ENCODE measurements around the gene ZBTB38. TPM values are rescaled to one million over a fixed set of nuclear protein-coding genes. Genes with fewer than 3 reads are reported as not detected.

The ZBTB38 gene
- total RNA-seq, 2 experiments from 2014 or later: 8.4 to 12.4 TPM

- H2AFZ ChIP-seq (ENCODE audit: low read length): no peak overlapping the region
- no peak overlapping the region for H3K4me3 ChIP-seq (ENCODE audit: low read depth, low read length, poor library complexity, severe bottlenecking)
- H3K9me3 ChIP-seq (ENCODE audit: low read length): no peaks in the 10 kb centered on the region
- H4K20me1 ChIP-seq (ENCODE audit: insufficient read depth, low read length): no peaks in the 10 kb centered on the region
- H3K79me2 ChIP-seq (ENCODE audit: insufficient read depth, low read depth, low read length): no peaks in the 10 kb centered on the region
- ChIA-PET POLR2A (no interaction called here), CTCF (ENCODE audit: unreplicated experiment) (no interaction called here)
- H3K36me3 ChIP-seq (ENCODE audit: insufficient read depth, low read length): no peaks in the 10 kb centered on the region; the same call in 1 of the 2 replicates
- no peak for TF ChIP-seq EZH2phosphoT487 (IDR thresholded peaks at IDR 0.05; ENCODE audit: borderline replicate concordance, low read depth, low read length)
- no peak for TF ChIP-seq CTCF (conservative IDR thresholded peaks at IDR 0.05; ENCODE audit: low read length)
- H3K4me2 ChIP-seq (ENCODE audit: low read length): no peak overlapping the region
- intact Hi-C loops (cut with micrococcal nuclease; ENCODE audit: unreplicated experiment): no loop called here
- H3K4me1 ChIP-seq (ENCODE audit: insufficient read depth, low read length, poor library complexity, severe bottlenecking): no peaks in the 10 kb centered on the region
- BruUV-seq (replicated peaks): no TSS peak
- DNase-seq (ENCODE audit: low spot score): no peak
- H3K9me2 ChIP-seq (ENCODE audit: insufficient read depth, low read length): no peaks in the 10 kb centered on the region
- H3K27ac ChIP-seq (ENCODE audit: low read depth, low read length, poor library complexity, severe bottlenecking): no peak overlapping the region
Observed at GRCh38 chr3:141399200-141399599, 30.9 kb downstream of the ZBTB38 start.

GRCh38 chr3:141400073-141400971 lies 32.0 kb downstream of the ZBTB38 start:
- Histone ChIP-seq H3K4me1 (ENCODE audit: insufficient read depth, low read length, poor library complexity, severe bottlenecking) (no peaks in the 10 kb centered on the region), H2AFZ (ENCODE audit: low read length) (no peak overlapping the region), H4K20me1 (ENCODE audit: insufficient read depth, low read length) (no peaks in the 10 kb centered on the region), H3K36me3 (ENCODE audit: insufficient read depth, low read length) (no peaks in the 10 kb centered on the region; the same call in 1 of the 2 replicates), H3K4me3 (ENCODE audit: low read depth, low read length, poor library complexity, severe bottlenecking) (no peak overlapping the region), H3K9me3 (ENCODE audit: low read length) (no peaks in the 10 kb centered on the region), H3K9me2 (ENCODE audit: insufficient read depth, low read length) (no peaks in the 10 kb centered on the region), H3K79me2 (ENCODE audit: insufficient read depth, low read depth, low read length) (no peaks in the 10 kb centered on the region), H3K4me2 (ENCODE audit: low read length) (no peak overlapping the region), H3K27ac (ENCODE audit: low read depth, low read length, poor library complexity, severe bottlenecking) (no peak overlapping the region)
- TF ChIP-seq EZH2phosphoT487 (IDR thresholded peaks at IDR 0.05; ENCODE audit: borderline replicate concordance, low read depth, low read length) (no peak), CTCF (conservative IDR thresholded peaks at IDR 0.05; ENCODE audit: low read length) (no peak)
- ChIA-PET CTCF (ENCODE audit: unreplicated experiment) (no interaction called here), POLR2A (interaction anchor here (1.2 to 2.9 kb wide), 4 partner anchors 11 to 39 kb away, joined by 3 to 13 read pairs (median 6); no protein-coding TSS in a partner anchor)
- BruUV-seq (replicated peaks): no TSS peak
- intact Hi-C loops (cut with micrococcal nuclease; ENCODE audit: unreplicated experiment): no loop called here
- DNase-seq (ENCODE audit: low spot score): no peak

GRCh38 chr3:141401095-141401494 lies 32.8 kb downstream of the ZBTB38 start:
- no peak for DNase-seq (ENCODE audit: low spot score)
- ChIA-PET POLR2A (interaction anchor here (1.2 to 2.9 kb wide), 4 partner anchors 12 to 39 kb away, joined by 3 to 13 read pairs (median 6); no protein-coding TSS in a partner anchor), CTCF (ENCODE audit: unreplicated experiment) (no interaction called here)
- TF ChIP-seq EZH2phosphoT487 (IDR thresholded peaks at IDR 0.05; ENCODE audit: borderline replicate concordance, low read depth, low read length) (no peak), CTCF (conservative IDR thresholded peaks at IDR 0.05; ENCODE audit: low read length) (no peak)
- Histone ChIP-seq H3K9me3 (ENCODE audit: low read length) (no peaks in the 10 kb centered on the region), H3K4me1 (ENCODE audit: insufficient read depth, low read length, poor library complexity, severe bottlenecking) (no peaks in the 10 kb centered on the region), H3K9me2 (ENCODE audit: insufficient read depth, low read length) (no peaks in the 10 kb centered on the region), H3K36me3 (ENCODE audit: insufficient read depth, low read length) (no peaks in the 10 kb centered on the region; the same call in 1 of the 2 replicates), H3K4me2 (ENCODE audit: low read length) (no peak overlapping the region), H2AFZ (ENCODE audit: low read length) (no peak overlapping the region), H4K20me1 (ENCODE audit: insufficient read depth, low read length) (no peaks in the 10 kb centered on the region), H3K79me2 (ENCODE audit: insufficient read depth, low read depth, low read length) (no peaks in the 10 kb centered on the region), H3K27ac (ENCODE audit: low read depth, low read length, poor library complexity, severe bottlenecking) (no peak overlapping the region), H3K4me3 (ENCODE audit: low read depth, low read length, poor library complexity, severe bottlenecking) (no peak overlapping the region)
- no TSS peak for BruUV-seq (replicated peaks)
- intact Hi-C loops (cut with micrococcal nuclease; ENCODE audit: unreplicated experiment): no loop called here

Data from OCI-LY7 (cell line).